HEK293 (cell line): ENCODE measurements around the gene CEACAM4.

Source experiments
- CTCF ChIA-PET: fragments of 350-600 bp; formaldehyde crosslinking; extraction: SDS; loops from one replicate; lab custom pipeline; 2021; ENCODE audit warnings: antibody characterized with exemption; lab: Yijun Ruan, JAX
- POLR2A ChIA-PET: fragments of 300-600 bp; formaldehyde crosslinking; extraction: SDS; loops from one replicate; lab custom pipeline; 2020; ENCODE audit warnings: antibody characterized with exemption, inconsistent platforms; lab: Yijun Ruan, JAX
- H3K27ac ChIP-seq: fragments of 200-500 bp; sonication (Bioruptor generic); 2 replicates; pipeline ENCODE4 v1.5.1; 2014; ENCODE audit warnings: low read depth, low read length, control low read depth, inconsistent platforms; ENCODE audit errors: extremely low read depth
- H3K36me3 ChIP-seq, 2 experiments: fragments of 200-500 bp in 1 of 2; sonication (Bioruptor generic) in 1 of 2; 1 replicate in 1 of 2; 2 replicates in 1 of 2; pipeline ENCODE4 v1.5.1; 2014 to 2017; ENCODE audit warnings: inconsistent platforms in 2 of 2, low read length in 2 of 2; ENCODE audit not compliant: control insufficient read depth in 2 of 2, insufficient read depth in 1 of 2
- H3K4me1 ChIP-seq: fragments of 200-500 bp; sonication (Bioruptor generic); 2 replicates; pipeline ENCODE4 v1.5.1; 2014; ENCODE audit warnings: mild to moderate bottlenecking, low read length, inconsistent platforms; ENCODE audit not compliant: control insufficient read depth, insufficient read depth
- H3K4me3 ChIP-seq: 2 replicates; pipeline ENCODE4 v1.5.1; 2011; ENCODE audit warnings: low read depth, mild to moderate bottlenecking, control low read depth, low read length, moderate library complexity
- H3K9me3 ChIP-seq: fragments of 200-500 bp; sonication (Bioruptor generic); 2 replicates; pipeline ENCODE4 v1.5.1; 2014; ENCODE audit warnings: low read depth, low read length, inconsistent platforms; ENCODE audit not compliant: control insufficient read depth, insufficient read depth
- PRDM2 ChIP-seq: fragments of 450-650 bp; formaldehyde crosslinking; IDR thresholded peaks from 2 replicates; pipeline ENCODE4 v1.5.1; 2016; ENCODE audit warnings: missing biosample characterization, missing genetic modification characterization, borderline replicate concordance
- SP2 ChIP-seq: fragments of 450-650 bp; formaldehyde crosslinking; IDR thresholded peaks from 2 replicates; pipeline ENCODE4 v1.5.1; 2016; ENCODE audit warnings: missing biosample characterization, missing genetic modification characterization
- ZBTB44 ChIP-seq: fragments of 450-650 bp; IDR thresholded peaks from 2 replicates; pipeline ENCODE4 v1.5.1; 2018; ENCODE audit warnings: missing biosample characterization, mild to moderate bottlenecking, missing genetic modification characterization
- ZFP37 ChIP-seq: fragments of 450-650 bp; formaldehyde crosslinking; IDR thresholded peaks from 2 replicates; pipeline ENCODE4 v1.5.1; 2016; ENCODE audit warnings: missing biosample characterization, missing genetic modification characterization
- ZNF10 ChIP-seq: fragments of 450-650 bp; formaldehyde crosslinking; IDR thresholded peaks from 2 replicates; pipeline ENCODE4 v1.5.1; 2017; ENCODE audit warnings: missing biosample characterization, missing genetic modification characterization
- ZNF121 ChIP-seq: fragments of 450-650 bp; formaldehyde crosslinking; IDR thresholded peaks from 2 replicates; pipeline ENCODE4 v1.5.1; 2016; ENCODE audit warnings: missing biosample characterization, missing genetic modification characterization
- ZNF18 ChIP-seq: fragments of 450-650 bp; formaldehyde crosslinking; IDR thresholded peaks from 2 replicates; pipeline ENCODE4 v1.5.1; 2016; ENCODE audit warnings: missing biosample characterization, missing genetic modification characterization
- ZNF248 ChIP-seq: fragments of 450-650 bp; formaldehyde crosslinking; IDR thresholded peaks from 2 replicates; pipeline ENCODE4 v1.5.1; 2017; ENCODE audit warnings: missing biosample characterization, missing genetic modification characterization
- ZNF362 ChIP-seq: fragments of 450-650 bp; formaldehyde crosslinking; IDR thresholded peaks from 2 replicates; pipeline ENCODE4 v1.5.1; 2016; ENCODE audit warnings: missing biosample characterization, missing genetic modification characterization
- ZNF37A ChIP-seq: fragments of 450-650 bp; IDR thresholded peaks from 2 replicates; pipeline ENCODE4 v1.5.1; 2018; ENCODE audit warnings: missing biosample characterization, missing genetic modification characterization
- ZNF530 ChIP-seq: fragments of 450-650 bp; formaldehyde crosslinking; IDR thresholded peaks from 2 replicates; pipeline ENCODE4 v1.5.1; 2016; ENCODE audit warnings: low read depth, missing biosample characterization, missing genetic modification characterization
- ZNF585B ChIP-seq: fragments of 450-650 bp; formaldehyde crosslinking; IDR thresholded peaks from 2 replicates; pipeline ENCODE4 v1.5.1; 2016; ENCODE audit warnings: missing biosample characterization, missing genetic modification characterization
- ZNF624 ChIP-seq: fragments of 450-650 bp; formaldehyde crosslinking; IDR thresholded peaks from 2 replicates; pipeline ENCODE4 v1.5.1; 2017; ENCODE audit warnings: missing biosample characterization, missing genetic modification characterization
- ZNF701 ChIP-seq: fragments of 450-650 bp; formaldehyde crosslinking; IDR thresholded peaks from 2 replicates; pipeline ENCODE4 v1.5.1; 2016; ENCODE audit warnings: missing biosample characterization, missing genetic modification characterization
- ZNF837 ChIP-seq: fragments of 450-650 bp; formaldehyde crosslinking; IDR thresholded peaks from 2 replicates; pipeline ENCODE4 v1.5.1; 2016; ENCODE audit warnings: missing biosample characterization, missing genetic modification characterization
- ZSCAN23 ChIP-seq: fragments of 450-650 bp; formaldehyde crosslinking; IDR thresholded peaks from 2 replicates; pipeline ENCODE4 v1.5.1; 2016; ENCODE audit warnings: missing biosample characterization, missing genetic modification characterization

CEACAM4 gene

GRCh38 chr19:41624515-41624914 lies 2.4 kb downstream of the CEACAM4 start (continued):
- TF ChIP-seq ZNF18 (no peak), ZNF121 (no peak)
- TF ChIP-seq, all 188 proteins: peak for 0

- TF ChIP-seq ZNF624 (tag by site-specific recombination) (no peak), ZBTB44 (tag by site-specific recombination) (no peak), ZNF248 (no peak), PRDM2 (tag by site-specific recombination) (no peak), ZNF585B (no peak), ZNF10 (tag by site-specific recombination) (no peak), ZNF530 (tag by site-specific recombination) (no peak), ZNF837 (no peak), ZSCAN23 (no peak), ZNF701 (tag by site-specific recombination) (no peak), ZNF37A (tag by site-specific recombination) (no peak), ZFP37 (tag by site-specific recombination) (no peak), ZNF362 (tag by site-specific recombination) (no peak), SP2 (tag by site-specific recombination) (no peak)
- no peaks in the 10 kb centered on the region for H3K9me3 ChIP-seq
- POLR2A ChIA-PET = interaction anchor here (0.6 kb wide), 1 partner anchor 10 kb away, joined by 4 read pairs; no protein-coding TSS in a partner anchor
- no peaks in the 10 kb centered on the region for H3K4me1 ChIP-seq
- H3K36me3 ChIP-seq = no peaks in the 10 kb centered on the region
- H3K4me3 ChIP-seq = no peak overlapping the region
- no peak overlapping the region for H3K27ac ChIP-seq
- CTCF ChIA-PET = interaction anchor here (0.8 kb wide), 1 partner anchor 202 kb away, joined by 3 read pairs; no protein-coding TSS in a partner anchor
Observed at GRCh38 chr19:41623360-41623759, 3.5 kb downstream of the CEACAM4 start.
